CMK (cell line): ENCODE data around the gene CTNNBL1.

Source experiments
- DNase-seq: peaks from one replicate; pipeline ENCODE4 v3.0.0-alpha.2; 2010; ENCODE audit warnings: low read depth

Gene CTNNBL1

DNA sequence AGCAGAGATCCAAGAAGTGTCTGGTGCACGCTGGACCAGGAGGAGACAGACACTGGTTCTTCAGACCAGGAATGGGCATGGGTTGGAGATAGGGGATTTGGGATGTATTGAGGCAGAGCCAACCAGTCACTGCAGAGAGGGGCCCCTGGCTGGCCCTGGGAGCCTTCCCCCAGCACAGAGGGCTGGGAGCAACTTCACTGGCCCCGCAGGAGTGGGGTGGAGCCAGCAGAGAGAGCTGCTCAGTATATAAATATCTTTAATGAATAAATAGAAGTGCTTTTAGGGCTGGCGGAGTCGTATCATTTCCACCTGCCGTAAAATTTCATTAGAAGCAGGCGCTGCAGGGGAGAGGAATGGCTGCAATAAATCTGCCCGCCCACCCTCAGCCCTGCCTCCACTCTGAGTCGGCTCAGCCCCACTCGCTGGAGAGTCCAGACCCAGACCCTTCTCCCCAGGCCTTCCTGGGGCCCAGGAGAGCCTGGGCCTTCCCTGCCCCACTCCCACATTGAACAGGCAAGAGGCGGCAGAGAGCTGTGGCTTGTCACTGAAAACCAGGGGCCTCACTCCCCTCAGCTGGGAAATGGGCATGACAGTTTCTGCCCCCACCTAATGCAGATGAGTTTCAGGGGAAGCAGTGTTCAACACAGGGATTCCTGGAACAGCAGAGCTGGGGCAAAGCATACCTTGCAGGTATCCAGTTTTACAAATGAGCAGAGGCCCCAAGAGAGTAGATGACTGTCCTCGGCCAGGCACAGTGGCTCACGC, 185.2 kb downstream of the CTNNBL1 start:
- DNase-seq: no peak

DNA sequence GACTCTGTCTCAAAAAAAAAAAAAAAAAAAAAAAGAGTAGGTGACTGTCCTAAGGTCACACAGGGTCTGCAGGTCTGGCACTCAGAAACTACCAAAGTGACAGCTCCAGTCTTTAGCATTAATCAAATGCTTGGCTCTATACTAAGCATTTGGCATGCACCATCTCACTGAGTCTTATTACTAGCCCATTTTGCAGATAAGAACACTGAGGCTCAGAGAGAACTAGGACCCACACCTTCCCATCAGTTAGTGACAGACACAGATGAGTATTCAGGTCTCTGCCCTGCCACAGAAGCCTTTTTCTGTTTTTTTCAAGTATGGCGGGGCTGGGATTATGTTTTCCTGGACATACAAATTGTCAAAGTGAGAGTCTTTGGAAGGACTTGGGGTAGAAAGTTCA, 186.0 kb downstream of the CTNNBL1 start:
- no peak for DNase-seq

DNA sequence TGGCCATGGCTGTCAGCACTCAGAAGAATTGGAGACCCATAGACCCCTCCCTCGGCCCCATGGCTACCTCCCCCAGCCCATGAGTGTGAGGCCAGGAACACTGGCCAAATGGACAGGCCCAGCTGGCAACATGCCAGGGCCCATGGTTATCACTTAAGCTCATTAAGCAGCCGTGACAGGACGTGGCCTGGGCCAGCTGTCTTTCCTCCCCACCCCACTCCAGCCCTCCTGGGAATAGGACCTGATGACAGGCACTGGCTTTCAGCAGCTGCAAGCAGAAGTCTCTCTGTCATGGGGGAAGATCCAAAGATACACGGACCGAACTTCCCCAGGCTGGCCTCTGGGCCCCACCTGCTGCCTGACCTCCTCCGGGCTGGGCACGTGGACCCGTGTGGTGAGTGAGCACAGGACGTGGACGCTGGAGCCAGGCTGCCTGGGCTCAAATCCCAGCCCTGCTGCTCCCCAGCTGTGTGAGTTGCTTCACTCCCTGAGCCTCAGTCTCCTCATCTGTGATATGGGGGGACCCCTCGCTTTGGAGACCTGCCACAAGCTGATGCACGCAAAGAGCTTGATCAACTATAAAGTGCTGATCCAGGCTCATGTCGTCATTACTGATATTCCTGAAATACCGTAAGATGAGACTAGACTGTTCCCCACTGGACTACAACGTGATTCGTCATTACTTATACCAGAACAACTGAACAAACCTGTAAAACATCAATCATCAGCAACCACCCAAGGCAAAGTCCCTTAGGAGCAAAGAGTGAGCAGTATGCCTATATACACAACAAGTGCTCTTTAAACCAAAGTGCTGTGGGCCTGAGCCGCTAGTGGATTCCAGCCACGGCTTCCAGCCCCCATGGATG, 187.1 kb downstream of the CTNNBL1 start:
- peak; percentile 27 for DNase-seq

DNA sequence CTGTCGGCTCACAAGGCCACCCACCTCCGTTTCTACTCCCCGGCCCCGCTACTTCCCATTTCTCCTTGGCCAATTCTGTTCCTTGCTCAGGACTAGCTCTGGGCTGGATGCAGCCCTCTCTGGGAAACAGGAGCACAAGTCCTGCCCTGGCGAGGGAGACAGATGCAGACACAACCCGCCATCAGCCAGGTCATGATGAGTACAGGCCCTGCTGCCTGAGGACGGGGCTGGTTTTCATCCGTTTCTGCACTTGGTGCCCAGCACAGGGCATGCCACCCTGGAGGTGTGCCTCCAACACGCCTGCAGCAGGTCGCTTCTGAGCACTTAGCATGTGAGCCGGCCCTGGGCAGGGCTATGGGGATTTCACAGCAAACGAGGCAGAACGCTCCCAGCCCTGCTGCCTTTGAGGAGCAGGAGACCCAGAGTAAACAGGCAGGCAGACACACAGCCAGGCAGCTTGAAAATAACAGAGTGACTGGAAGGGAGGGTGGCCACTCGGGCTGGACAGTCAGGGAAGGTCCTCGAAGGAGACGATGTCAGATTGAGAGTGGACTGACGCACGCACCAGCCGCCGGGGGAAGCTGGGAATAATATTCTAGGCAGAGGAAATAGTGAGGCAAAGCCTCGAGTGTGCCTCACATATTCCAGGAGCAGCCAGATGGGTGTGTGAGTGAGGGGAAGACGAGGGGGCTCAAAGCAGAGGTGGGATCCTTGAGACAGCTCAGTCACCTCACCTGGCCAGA, 187.9 kb downstream of the CTNNBL1 start:
- DNase-seq: no peak

DNA sequence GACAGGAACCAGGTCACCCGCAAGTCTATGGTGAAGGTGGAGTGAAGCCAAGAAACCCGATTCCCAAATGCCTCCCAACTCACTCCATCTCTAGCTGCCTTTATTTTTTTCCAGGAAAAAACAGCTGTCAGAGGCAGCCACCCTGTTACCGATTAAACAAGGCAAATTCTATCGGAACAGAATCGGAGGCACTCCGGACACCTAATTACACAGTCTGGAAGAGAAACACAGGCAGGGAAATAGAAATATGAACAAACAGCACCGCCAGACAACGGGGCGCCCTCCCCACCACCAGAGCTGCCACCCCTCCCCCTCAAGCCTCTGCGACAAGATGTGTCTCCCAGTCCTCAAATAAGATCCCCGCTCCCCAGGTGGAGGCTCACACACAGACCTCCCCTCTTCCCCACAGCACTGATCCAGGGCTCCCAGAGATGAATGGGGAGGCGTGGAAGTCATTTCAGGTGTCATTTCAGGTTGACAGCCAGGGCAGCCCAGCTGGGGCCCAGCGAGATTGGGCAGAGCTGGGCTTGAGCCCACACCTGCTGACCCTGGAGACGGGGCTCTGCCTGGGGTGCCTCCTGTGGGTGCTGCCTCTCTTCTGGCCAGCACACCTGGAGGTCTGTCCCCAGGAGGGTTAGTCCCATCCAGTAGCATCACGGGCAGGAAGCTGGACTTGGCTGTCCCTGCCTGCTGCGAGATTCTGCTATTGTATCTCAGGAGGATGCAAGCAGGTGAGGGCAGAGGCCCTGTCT, 189.3 kb downstream of the CTNNBL1 start:
- DNase-seq: no peak

DNA sequence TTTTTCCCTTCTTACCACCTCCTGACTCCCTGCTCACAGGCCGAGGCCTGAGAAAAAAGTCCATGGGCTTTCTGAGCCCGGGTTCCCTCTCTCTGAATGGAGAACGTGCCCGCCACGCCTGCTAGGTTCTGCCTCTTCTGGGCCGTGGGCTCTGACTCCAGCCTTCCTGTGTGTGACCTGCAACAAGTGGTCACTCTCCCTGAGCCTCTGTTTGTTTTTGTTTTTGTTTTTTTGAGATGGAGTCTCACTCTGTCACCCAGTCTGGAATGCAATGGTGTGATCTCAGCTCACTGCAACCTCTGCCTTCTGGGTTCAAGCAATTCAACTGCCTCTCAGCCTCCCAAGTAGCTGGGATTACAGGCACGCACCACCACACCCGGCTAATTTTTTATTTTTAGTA, 191.2 kb downstream of the CTNNBL1 start:
- no peak for DNase-seq

DNA sequence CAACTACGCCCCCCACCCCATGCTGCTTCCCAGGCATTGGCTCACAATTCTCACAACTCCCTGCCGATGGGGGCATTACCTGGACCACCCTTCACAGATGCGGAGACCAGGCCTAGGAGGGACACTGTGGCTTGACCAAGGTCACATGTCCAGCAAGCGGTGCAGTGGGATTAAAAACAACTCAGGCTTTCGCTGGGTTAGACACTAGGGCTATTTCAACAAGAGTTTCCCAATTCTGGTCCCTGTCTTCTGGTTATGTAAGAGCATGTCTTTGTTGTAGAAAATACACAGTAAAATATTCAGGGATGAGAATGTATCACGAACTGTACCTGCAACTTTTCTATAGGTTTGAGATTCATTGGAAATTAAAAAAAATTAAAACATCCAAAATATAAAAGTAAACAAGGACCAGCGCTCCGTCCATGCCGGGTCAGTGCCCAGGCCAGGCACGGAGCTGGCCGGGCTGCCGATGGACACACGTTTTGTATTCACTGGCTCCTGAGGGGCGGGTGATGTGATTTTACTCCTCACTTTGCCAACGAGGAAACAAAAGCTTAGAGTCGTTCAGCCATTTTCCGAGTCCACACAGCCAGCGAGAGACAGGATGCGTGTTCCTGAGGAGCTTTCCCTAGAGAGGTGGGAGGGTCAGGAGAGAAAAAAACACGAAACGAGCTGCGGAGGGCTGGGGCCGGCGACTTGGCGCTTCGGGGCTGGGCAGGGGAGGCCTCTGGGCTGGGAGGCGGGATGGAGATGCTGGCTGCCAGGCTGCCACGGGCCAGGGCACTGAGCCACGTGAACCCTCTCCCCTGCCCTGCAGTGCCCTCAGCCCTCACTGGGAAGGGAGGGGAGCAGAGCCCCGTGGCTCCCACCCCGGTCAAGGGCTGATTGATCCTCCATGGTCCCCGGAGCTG, 192.0 kb downstream of the CTNNBL1 start:
- DNase-seq: no peak

DNA sequence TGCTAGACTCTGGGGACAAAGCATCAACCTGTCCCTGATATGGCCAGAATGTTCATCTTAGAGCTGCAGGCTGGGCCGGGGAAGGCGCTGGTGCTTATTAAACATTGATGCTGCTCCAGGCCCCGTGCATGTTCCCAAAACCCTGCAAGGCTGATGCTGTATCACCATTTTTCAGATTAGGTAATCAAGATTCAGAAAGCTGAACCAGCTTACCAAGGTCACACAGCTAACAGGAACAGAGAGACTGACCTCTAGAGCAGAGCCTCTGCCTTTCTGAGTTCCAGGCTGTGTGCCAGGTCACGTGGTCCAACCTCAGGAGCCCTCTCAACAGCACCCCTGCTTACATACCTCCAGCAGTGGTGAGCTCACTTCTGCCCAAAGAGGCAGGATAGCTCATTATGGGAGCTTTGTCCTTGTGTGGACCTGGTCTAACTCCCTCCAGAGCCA, 193.0 kb downstream of the CTNNBL1 start:
- no peak for DNase-seq

DNA sequence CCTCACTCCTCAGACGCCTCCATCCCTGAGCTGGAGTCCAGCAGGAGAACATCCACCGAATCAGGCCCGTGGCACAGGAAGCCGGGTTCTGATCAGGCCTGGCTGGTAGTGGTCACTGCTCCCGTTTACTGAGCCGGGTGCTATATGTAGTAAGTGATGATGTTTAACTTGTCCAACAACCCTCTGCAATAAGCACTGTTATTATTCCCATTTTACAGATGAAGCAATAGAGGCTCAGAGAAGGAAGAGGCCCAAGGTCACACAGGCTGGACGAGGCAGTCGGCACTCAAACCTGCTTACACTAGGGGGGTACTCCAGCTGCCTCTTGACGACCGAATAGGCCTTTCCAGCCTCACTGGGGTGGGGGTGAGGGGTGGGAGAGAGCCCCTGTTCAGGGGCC, 194.8 kb downstream of the CTNNBL1 start:
- DNase-seq: no peak

DNA sequence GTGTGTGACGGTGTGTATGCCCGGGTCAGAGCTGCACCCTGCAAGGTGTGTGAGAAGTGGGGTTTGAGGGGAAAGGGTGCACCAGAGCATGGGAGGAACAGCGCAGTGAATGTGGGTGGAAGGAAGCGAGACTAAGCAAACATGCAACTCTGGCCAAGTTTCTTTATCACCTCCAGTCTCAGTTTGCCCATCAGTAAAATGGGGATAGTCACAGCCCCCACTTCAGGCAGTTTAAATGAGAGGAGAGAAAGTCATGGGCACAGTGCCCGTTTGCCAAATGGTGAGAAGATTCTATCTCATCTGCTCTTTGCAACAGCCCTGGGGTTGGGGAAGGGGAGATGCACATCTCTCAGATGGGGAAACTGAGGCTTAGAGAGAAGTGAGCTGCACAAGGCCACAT, 196.3 kb downstream of the CTNNBL1 start:
- no peak for DNase-seq

DNA sequence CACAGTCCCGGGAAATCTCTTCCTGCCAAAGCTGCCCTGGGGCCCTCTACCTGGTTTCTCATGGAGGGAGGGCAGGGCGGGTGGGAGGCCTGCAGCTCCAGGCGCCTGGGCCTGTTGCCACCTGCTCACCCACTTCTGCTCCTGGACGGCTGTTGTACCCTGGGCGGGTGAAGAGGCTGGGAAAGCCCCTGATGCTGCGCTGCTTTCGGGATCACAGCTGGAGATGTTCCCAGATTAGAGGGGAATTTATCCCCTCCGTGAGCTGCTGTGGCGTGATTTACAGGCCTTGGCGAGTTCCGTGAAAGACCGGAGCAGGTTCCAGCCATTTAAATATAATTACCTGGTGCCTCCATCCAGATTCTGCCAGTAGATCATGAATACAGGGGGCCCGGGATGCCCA, 196.8 kb downstream of the CTNNBL1 start:
- DNase-seq: no peak

DNA sequence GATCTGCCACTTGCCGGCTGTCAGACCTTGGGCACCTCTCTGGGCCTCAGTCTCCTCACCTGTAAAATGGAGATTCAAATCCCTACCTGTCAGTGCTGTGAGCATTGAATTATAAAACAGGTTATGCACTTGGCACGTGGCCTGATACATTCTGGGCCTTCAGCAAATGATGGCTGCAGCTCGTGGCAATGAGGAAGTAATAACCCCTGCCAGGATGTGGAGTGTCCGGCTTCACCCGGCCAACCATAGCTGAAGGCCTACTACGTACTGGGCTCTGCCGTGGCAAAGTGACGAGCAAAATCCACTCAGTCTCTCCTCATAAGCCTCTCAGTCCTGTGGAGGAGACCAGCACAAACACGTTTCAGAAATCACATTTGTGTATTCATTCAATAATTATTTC, 198.2 kb downstream of the CTNNBL1 start:
- DNase-seq: no peak

DNA sequence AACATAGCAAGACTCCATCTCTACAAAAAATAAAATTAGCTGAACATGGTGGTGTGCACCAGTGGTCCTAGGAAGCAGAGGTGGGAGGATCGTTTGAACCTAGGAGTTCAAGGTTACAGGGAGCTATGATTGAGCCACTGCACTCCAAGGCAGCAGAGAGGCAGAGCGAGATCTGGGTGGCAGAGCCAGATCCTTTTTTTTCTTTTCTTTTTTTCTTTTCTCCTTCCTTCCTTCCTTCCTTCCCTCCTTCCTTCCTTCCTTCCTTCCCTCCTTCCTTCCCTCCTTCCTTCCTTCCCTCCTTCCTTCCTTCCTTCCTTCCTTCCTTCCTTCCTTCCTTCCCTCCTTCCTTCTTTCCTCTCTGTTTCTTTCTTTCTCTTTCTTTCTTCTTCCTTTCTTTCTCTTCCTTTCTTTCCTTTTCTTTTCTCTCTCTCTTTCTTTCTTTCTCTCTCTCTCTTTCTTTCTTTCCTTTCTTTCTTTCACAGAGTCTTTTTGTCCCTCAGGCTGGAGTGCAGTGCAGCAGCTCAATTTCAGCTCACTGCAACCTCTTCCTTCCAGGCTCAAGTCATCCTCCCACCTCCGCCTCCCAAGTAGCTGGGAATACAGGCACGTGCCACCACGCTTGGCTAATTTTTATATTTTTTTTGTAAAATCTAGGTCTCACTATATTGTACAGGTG, 199.9 kb downstream of the CTNNBL1 start:
- DNase-seq: no peak

DNA sequence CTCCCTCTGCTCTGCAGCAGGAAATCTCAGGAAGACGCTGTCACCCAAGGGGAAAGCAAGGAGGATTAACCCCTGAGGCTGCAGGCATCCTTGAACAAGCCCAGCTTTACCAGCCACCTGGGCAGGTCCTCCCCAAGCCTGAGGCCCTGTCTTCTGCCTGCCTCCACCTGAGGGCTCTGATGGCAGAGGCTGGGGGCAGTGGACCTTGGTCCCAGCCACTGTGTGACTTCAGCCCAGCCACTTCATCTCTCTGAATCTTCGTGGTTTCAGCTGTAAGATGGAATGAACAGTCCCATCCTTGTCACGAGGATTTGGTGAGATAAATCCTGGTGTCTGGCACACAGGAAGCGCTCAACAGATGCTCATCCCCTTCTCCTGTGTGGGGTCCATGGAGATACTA, 200.6 kb downstream of the CTNNBL1 start:
- no peak for DNase-seq

DNA sequence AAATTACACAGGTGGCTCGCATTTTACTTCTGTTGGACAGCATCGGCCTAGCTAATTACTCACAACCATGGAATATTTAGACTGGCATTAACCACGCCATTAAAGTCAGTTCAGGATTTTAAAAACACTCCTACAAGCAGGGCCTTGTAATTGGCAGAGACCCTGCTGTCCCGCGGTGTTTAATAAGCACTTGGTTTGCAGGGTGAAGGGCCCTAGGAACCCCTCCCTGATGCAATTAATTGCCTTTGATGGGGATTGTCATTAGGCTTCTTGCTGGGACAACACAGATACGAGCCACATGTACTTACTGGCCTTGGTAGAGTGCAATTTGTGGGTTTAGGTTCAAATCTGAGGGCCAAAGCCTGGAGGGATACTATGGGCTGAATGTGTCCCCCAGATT, 201.3 kb downstream of the CTNNBL1 start:
- no peak for DNase-seq

DNA sequence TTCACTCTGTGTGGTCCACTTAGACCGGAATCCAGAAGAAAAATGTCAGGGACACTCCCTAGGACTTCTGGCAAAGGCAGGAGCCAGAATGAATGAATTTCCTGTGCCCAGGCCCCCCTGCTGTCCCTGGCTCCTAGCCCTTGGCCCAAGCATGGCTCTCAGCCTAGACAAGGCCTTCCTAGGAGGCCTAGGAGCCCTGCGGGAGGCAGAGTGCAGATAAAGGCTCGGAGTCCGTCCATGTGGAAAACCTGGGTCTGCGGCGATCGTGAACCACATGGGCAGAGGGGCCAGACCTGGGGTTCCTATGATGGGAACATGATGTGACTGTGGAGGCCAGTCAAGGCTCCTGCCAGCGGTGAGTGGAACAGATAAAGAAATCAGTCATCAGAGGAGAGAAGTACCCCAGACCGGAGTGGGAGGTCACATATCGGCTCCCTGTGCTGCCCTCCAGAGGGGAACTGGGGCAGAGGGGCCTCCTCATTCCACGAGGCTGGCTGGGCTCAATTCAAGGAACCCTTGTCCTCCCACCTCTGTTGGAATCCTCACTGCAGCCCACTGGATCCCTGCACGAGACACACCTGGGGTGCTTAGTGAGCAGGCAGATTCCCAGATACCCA, 203.2 kb downstream of the CTNNBL1 start:
- DNase-seq: no peak

DNA sequence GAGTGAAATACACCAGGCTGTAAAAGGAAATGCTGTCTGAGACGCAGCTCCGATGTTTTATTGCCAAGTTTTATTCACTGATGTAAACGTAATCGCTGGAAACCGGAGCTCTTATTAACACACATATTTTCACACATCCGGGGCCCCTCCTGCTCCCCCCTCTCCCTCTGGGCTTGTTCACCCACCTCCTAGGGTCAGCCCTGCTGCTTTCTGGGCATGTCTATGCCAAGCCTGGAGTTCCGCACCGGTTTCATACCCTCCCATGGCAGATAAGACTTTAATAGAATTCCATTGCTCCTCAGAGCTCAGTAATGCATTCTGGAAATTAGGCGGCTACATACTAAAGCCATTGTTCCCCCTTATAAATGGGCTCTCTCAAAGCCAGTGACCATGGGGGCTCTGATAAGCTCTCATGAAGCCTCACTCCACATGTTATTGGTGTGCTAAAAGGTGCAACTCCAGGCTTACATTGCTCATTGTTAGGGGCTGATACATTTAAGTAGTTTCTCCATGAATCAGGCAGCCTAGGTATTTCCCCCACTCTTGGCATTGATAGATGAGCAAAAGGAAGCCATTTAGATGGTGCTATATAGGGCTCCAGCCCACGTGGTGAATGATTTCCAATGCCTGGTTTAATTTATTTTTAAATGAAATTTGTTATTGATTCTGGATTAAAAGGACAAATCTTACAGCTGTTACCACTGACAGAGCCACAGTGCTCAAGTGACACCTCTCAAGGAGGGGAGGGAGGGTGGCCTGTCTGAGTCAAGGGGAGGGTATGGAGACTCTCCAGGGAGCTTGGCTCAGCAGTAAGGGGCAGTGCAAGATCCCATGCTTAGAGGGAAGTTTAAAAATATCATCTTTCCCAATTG, 204.6 kb downstream of the CTNNBL1 start:
- no peak for DNase-seq

DNA sequence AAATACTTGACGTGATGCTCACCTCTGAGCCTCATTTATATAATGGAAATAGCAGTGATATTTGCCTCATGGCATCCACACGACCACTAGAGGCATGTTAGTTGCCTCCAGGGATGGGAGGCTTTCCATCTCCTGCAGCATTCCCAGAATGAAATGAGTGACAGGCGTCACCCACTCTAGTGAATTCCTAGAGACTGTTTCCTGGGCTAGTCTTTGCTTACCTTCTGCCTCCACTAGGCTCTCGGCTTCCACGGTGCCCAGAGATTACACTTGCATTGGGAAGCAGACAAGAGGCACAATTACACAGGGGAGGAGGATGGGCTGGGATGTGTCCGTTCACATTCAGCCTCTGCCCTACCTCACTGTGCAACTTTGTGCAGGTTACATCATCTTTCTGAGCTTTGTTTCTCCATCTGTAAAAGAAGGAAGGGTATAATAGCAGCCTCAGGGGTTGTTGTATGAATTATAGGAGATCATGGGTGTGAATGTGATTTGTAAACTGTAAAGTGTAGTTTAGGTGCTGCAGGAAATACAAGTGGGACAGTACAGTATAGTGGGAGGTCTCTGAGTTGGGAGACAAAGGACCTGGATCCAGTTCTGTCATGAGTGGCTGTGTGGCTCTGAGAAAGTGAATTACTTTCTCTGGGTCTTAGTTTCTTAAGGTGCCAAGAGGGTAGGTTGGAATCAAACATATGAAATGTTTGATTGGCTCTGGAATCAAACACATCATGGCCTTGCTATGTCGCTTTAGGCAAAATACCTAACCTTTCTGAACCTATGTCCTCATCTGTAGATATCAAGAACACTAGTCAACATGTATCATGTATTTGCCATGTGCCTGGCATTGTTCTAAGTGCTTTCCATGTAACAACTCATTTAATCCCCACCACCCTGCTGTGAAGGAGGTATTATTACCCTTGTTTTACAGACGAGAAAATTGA, 205.5 kb downstream of the CTNNBL1 start:
- no peak for DNase-seq
